ENCODE data around the gene FNDC3B. TPM values are rescaled to one million over a fixed set of nuclear protein-coding genes. Genes with fewer than 3 reads are reported as not detected.

The FNDC3B gene
- polyA plus RNA-seq, 12 donors, result 35.7 to 87.3 (median 64.8) TPM; not detected in 1

DNA sequence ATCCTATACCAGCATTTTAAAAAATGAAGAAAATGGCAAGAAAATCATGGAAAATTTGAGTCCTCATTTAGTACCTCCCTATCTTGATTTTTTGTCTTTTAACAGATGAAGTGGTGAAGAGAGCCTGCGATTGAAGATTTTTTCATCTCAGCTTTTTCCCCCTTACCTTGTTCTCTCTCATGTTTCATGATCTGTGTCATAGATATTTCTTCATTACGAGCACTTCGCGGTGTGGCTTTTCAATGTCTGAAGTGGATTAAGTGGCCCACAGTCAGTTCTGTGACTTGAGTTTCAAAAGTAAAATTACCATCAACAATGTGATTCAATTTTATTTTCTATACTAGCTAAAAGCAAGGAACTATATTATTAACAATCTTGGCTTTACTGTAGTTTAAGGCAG lies 147.2 kb downstream of the FNDC3B start:
- no peak for DNase-seq

DNA sequence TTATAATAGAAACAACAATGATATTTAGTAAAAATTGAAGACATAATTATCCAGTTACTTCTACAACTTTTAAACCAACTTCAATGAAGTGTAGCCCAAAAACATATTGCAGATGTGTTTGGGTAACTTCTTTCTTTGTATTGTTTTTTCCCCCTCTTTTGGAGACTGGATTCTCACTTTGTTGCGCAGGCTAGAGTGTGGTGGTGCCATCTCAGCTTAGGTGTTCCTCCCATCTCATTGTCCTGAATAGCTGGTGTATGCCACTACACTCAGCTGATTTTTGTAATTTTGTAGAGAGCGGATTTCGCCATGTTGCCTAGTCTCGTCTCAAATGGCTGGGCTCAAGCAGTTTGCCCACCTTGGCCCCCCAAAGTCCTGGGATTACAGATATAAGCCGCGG lies 148.1 kb downstream of the FNDC3B start:
- DNase-seq, result no peak

GRCh38 chr3:172188511-172188910 lies 149.1 kb downstream of the FNDC3B start:
- DNase-seq, result no peak

DNA sequence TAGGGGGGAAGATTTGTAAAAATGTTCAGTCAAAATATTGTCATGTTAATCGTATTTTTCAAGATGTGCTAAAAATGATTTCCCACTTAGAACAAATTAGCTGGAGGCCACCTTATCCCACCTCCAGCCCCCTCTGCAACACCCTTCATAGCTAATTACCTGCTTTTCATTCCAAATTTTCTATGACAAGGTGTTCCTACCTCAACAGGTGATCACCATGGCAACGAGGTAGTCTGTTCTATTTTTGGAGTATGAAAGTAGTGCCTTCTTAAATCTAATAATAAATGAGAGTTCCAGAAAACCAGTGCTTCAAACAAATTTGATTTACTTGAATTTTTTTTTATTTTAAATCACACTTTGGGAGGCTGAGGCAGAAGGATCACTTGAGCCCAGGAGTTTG lies 149.8 kb downstream of the FNDC3B start:
- DNase-seq, result no peak

- DNase-seq, result no peak
These were observed 150.7 kb downstream of the FNDC3B start for GRCh38 chr3:172189987-172190603.

DNA sequence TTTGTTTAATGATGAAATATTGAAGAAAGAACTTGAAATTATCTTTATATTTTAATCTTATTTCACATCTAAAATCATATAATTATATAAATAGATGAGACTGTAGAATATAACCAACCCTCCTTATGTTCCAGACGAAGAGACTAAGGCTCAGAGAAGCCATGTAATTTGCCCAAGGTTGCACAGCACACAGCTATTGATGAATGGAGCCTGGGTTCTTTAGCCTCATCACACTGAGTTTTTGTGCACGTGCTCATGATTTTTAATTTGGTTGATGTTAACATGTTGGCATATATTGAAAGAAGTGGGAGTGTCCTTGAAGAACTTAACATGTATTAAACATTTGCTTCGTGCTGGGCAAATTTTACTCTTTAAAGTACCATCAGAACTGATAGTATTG lies 151.6 kb downstream of the FNDC3B start:
- no peak for DNase-seq

- DNase-seq, result no peak
These were observed 152.3 kb downstream of the FNDC3B start for GRCh38 chr3:172191629-172192028.

GRCh38 chr3:172192830-172193415 lies 153.5 kb downstream of the FNDC3B start:
- no peak for DNase-seq

DNA sequence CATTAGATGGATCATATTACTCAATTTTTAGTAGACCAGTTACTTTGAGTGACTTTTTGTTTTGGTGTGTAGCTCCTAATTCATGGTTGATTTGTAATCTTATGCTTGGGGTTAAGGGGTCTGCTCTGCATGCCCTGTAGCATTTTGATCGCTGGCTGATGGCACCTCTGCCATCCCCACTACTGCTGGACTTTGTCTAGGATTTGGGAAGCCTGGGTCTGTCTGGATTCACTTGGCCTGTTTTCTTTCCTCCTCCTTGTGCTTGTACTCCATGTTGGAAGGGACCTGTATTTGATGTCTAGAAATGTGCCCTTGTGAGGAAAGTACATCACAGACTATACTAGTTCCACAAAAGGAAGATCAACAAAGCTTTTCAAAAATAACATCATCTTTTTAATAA lies 154.1 kb downstream of the FNDC3B start:
- DNase-seq, result no peak

- no peak for DNase-seq
These were observed 155.5 kb downstream of the FNDC3B start for GRCh38 chr3:172194702-172195406.

GRCh38 chr3:172195407-172195754 lies 156.0 kb downstream of the FNDC3B start:
- DNase-seq, result no peak

DNA sequence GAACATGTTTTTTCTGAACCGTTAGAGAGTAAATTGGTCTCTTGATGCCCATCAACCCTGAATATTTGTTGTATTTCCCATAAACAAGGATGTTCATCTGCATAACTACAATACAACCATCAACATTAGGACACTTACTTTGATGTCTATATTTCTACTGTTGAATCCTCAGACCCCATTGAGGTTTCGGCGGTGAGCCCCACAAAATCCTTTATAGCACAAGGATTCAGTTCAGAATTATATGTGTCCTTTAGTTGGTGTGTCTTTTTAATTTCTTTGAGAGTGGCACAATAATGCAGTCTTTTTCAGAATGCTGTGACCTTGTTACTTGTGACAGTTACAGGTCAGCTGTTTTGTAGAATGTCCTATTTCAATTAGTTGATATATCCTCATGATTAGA lies 158.0 kb downstream of the FNDC3B start:
- no peak for DNase-seq

GRCh38 chr3:172198428-172198827 lies 159.1 kb downstream of the FNDC3B start:
- no peak for DNase-seq

DNA sequence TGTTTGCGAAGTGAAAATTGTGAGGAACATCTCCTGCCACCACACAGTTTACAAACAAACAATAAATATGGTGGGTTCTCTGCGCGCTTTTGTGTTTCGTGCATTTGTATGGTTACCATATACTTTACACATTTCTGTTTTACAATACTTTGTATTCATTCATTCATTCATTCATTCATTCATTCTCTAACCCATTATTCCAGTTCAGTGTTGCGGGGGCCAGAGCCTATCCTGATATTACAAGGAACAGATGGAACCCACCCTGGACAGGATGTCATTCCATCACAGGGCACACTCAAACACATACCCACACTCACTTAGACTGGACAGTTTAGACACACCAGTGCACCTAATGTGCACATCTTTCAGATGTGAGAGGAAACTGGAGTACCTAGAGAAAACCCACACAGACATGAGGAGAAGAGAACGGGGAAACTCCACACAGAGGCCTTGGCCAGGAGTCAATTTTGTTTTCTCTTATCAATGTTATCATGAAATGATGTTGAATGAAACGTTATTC lies 160.5 kb downstream of the FNDC3B start:
- no peak for DNase-seq

GRCh38 chr3:172201136-172201869 lies 161.9 kb downstream of the FNDC3B start:
- peak; percentile 91 for DNase-seq

- peak; percentile 80 for DNase-seq
These were observed 162.5 kb downstream of the FNDC3B start for GRCh38 chr3:172201870-172202236.

GRCh38 chr3:172202797-172203196 lies 163.4 kb downstream of the FNDC3B start:
- no peak for DNase-seq

GRCh38 chr3:172203522-172204258 lies 164.3 kb downstream of the FNDC3B start:
- no peak for DNase-seq

DNA sequence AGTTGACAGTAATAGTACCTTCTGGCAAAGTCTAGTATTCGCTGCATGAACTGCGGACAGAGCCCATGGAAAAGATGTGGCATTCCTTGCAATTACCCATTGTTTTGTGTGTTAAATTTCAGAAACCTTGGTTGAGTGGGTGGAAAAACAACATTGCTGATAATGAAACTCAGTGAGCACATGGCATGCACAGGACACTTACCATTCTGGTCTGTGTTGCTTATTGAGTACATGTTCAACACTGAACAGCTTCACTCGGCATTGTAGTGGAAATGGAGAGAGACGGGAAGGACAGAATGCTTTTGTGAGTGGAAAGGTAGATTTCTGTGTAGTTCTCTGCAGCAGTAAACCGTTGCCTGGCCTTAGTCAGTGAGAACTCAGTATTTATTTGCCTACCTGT lies 165.3 kb downstream of the FNDC3B start:
- no peak for DNase-seq

GRCh38 chr3:172208586-172209332 lies 169.4 kb downstream of the FNDC3B start:
- no peak for DNase-seq
